ENCODE results near the gene SORBS1.

GRCh38 chr10:95261926-95262325, 299.2 kb downstream of the SORBS1 start:
- no peak for TF ChIP-seq CTCF (IDR thresholded peaks at IDR 0.05 in 2 of 3, conservative IDR thresholded peaks at IDR 0.05 in 1 of 3; ENCODE audit: insufficient read depth in 2 of 3, low read depth in 1 of 3, low read length in 3 of 3)
- TF ChIP-seq CEBPG (CRISPR knock-in tag; IDR thresholded peaks at IDR 0.05), result no peak
- TF ChIP-seq CEBPG (tag; conservative IDR thresholded peaks at IDR 0.05 in 1 of 2, IDR thresholded peaks at IDR 0.05 in 1 of 2), result no peak
- no peak for TF ChIP-seq NKRF (IDR thresholded peaks at IDR 0.05; ENCODE audit: borderline replicate concordance)
- TF ChIP-seq EZH2 (IDR thresholded peaks at IDR 0.05; ENCODE audit: borderline replicate concordance, low read depth, low read length), result no peak
- no peak for TF ChIP-seq NEUROD1 (IDR thresholded peaks at IDR 0.05; ENCODE audit: borderline replicate concordance, low read depth, low read length, partially characterized antibody)
- TF ChIP-seq CBX1 (IDR thresholded peaks at IDR 0.05; ENCODE audit: low read depth), result no peak
- TF ChIP-seq FOXP4 (CRISPR knock-in tag; IDR thresholded peaks at IDR 0.05; ENCODE audit: borderline replicate concordance), result no peak
